ENCODE measurements around the gene DPP4.

DPP4 gene

DNA sequence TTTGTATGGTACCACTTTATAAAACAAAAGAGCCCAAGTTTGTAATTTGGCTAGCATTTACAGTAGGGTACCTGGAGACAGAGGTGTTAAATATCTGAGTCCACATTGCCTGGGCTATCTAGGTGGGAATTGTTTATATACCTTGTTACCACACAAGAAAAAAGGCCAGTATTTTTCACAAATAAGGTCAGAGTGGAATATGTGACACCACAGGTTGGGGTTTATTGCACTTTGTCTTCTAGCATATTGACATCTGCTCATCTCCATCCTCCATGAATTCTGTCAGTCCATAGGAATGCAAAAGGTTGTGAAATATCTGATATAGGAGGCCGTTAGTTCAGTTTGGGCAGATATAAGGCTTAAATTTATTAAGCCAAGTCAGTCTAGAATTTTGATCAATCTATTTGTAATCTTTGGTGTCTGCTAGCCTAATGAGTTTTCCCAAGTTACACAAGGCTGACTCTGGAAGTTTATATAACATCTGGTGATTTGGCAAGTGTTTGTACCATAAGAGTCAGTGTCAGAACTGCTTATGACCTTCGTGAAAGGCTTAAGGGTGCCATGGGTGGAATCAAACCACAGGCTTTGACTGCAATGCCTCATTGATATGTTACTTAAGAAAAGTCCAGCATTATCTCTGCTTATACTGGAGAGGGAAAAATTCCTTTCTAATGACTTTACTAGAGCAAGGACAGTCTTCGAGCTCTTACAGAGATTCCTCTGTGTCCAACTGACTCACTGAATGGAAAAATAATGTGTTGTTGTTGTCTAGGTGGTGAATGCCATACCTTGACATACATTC lies 11.3 kb upstream of the DPP4 start:
- DNase-seq, result no peak

DNA sequence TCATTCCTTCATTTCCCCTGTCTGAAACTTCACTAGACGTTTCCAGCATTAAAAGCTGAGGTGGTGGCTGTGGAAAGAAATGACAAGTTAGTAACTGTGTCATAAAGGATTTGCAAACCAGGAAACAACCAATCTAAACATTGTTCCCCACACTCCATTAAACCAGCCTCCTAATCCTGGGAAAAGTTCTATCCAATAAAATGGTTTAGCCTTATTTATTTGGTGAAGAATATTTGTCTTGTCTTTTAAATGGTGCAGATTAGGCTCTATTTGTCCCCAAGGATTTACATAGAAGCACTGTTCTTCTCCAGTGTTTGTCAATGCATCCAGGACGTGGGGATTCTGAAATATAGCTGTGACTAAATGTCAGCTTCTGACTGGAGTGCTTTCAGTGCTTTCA lies 10.5 kb upstream of the DPP4 start:
- DNase-seq, result no peak

DNA sequence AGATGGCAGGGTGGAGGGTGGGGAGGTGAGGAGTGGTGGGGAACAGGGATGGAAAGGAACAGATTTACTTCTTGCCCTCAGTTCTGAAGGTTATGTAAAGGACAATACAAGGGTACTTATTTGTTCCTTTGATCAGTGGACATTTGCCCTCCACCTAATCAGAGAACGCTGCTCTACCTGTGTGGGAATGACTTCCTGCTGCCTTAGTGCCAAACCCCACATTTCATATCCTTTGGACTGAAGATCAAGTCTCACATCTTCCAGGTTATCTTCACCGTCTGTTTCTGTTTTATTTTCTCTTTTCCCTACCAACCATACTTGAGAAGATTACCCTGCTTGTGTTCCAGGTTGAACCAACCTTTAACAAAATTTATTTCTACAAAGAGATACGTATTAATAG lies 8.7 kb upstream of the DPP4 start:
- DNase-seq, result no peak

DNA sequence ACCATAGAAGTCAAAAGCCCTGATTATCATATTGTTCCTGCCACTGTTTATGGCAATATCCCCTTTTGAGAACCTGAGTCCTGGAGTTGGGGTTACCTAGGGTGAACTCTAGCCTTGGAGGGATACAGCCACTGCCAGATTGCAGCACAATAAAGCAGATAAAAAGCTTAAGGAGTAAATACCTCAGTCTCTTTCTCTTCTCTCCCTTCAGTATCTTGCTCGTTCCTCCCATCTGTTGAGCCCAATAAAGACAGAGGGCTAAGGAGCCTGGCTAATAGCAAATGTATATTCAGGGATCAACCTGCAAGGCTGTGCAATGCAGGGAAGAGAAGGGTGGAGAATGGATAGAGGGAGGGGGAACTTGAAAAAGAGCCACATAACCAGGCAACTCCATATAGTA lies 8.0 kb upstream of the DPP4 start:
- no peak for DNase-seq

DNA sequence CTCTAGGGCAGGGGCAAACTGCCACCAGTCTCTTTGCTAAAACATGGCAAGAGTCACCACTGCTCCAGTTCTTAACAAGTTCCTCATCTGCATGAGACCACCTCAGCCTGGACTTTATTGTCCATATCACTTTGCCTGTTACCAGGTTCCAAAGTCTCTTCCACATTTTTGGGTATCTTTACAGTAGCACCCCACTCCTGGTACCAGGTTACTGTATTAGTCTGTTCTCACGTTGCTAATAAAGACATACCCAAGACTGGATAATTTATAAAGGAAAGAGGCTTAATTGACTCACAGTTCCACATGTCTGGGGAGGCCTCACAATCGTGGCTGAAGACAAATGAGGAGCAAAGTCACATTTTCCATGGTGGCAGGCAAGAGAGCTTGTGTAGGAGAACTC lies 5.5 kb upstream of the DPP4 start:
- DNase-seq, result no peak

DNA sequence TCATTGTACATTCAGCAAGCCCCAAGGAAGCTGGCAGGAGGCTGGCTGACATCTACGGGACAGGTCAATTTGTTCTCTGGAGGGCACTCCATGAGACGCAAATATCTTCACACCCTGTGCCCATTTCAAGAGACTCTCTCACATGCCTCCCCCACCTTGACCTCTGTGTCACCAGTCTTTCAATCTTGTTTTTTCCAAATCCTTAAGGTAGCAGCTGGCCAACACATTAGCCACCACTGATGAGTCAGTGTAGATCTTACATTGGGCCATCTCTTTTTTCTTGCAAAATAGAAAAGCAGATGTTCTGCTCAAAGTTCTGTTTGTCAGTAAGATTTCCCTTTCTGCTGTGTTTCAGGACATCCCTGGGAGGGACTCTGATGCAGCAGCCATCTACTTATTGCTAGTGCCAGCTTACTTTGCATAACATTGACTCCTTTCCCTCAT lies 1.7 kb upstream of the DPP4 start:
- DNase-seq, result peak; percentile 88

DNA sequence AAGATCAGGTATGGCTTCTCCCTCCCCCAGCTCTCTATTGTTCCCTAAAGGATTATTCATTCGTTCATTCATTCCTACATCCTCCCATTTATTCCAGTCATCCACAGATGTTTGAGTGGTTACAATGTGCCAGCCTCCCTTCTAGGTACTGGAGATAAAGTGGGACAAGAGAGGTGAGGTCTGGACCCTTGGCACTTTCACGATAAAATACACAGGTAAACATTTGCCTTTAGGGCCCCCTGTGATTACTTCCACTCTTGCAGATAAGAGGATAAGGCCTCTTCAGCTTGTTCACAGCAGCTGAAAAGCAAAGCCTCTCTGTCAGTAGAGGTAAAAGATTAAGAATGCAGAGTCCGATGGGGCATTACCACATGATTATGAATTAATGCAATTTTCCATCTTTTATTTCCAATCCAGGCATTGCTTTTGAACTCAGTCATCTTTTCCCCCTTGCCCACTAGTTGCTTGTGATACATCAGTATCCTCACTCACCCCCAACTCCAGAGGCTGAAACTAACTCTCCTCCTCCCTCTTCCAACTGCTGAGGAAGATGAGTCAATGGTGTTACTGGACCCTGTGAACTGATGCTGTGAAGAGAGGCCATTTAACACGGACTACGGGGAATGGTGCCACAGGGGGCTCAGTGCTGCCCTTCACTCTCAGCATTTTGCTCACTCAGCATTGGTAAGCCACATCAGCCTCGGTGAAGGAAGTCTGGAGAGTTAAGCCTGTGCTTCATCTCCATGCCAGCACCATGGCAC lies 1.1 kb upstream of the DPP4 start:
- no peak for DNase-seq

DNA sequence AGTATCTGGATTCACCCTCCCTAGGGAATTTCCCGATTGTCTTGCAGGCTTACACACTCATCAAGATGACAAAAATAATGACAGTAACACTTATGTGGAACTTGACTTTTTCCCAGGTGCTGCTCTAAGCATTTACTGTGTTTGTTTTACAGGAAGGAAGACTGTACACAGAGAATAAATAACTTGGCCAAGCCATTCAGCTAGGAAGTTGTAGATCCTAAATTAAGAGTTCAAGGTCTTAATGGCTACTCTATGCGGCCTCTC lies 549 bp upstream of the DPP4 start:
- no peak for DNase-seq

DNA sequence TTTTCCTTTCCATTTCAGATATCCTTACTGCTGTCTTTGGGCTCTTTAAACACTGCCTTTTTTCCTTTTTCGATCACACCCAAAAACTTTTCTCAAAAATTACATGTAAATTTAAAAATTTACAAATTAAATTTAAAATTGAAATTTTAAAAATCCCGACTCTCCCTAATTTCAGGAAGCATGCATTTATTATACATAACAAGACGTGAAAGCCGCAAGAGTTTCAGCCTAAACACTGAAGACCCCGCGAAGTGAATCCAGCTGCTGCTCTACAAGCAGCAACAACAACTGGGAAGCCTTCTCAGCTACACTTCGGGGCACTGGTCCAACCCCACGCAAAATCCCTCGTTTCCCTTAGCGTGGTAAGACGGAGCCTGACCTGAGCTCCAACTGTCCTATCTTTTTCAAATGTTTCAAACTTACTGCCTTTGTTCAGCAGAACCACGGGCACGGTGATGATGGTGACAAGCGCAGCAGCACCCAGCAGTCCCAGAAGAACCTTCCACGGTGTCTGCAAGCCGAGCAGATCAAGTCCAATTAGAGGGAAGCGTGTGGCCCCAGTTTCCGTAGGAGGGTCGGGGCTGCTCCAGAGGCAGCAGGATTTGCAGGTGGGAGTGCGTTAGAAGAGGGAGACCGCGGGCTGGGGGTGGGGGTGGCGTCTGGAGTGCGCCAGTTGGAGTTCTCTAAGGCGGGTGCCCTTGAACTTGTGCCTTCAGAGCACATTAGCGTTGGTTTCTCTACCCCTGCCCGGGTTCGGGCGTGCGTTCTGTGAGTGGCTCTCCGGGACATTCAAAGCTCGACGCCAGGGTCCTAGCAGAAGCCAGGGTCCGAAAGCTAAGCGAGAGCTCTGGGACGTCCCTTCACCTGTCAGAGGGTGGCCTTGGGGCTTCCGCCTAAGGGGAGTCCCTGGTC lies 783 bp downstream of the DPP4 start:
- no peak for DNase-seq

DNA sequence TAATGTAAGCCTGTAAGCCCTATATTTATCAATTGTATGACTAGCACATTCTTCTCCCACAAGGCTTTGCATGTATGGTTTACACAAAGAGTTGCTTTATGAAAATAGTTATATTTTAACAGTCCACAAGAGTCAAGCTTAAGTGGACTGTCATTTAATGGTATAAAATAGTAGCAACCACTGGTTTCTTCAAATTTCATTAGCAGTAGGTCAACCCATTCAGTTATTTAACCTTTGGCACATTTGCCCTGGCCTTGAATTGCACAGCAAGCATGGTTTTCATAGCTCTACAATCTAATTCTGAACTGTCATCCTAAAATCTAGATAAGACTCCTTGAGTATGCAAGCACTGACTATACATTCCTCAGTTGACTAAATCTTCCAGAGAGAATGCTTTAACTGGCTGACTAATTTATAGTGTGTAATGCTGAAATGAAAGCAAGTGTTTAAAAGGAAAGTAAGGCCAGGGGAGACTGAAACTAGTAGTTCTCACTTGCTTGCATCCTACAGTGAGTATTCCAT lies 1.8 kb downstream of the DPP4 start:
- DNase-seq, result peak; percentile 13

DNA sequence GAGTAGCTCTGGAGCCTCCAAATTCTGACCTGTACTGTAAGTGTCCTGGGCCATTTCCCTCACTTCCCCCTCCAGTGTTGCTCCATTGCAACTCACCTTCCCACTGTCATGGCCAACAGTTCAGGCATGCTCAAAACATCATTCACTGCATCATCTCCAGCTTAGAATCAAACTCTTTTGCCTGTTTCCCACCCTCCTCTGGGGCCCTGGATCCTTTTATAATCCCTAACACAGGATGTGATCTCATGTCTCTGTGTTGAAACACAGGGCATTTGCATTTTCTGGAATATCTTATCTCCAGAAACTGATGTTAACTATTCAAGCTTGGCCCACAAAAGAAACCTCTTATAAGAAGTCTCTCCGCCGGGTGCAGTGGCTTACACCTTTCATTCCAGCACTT lies 3.0 kb downstream of the DPP4 start:
- no peak for DNase-seq

DNA sequence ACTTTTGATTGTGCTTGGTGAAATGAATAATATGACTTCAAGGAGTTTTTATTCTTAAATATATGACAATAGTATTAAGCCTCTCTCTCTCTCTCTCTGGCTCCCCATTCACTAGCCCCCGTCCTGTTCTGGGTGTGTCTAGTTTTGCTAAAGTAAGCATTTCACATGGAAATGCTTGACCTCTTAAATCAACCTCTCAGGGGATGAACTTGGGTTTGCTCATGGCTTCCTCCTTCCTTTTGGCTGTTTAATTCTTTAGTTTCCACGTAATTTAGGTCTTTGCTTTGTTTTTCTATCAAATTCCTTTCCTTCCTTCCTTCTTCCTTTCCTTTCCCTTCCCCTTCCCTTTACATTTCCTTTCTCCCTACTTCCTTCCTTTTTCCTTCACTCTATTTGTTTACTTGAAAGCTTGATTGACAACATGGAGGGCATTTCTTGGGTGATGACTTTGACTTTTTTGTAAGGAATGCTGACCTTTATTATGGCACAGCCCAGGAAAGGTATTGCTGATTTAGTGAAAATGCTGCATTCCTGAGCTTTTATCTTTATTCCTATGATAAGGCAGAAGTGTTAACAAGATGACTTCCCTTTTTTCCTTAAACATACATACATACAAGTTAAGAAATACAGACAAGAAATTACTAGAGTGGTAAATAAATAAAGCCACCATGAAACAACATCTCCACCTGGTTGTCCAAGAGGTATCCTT lies 3.6 kb downstream of the DPP4 start:
- no peak for DNase-seq

DNA sequence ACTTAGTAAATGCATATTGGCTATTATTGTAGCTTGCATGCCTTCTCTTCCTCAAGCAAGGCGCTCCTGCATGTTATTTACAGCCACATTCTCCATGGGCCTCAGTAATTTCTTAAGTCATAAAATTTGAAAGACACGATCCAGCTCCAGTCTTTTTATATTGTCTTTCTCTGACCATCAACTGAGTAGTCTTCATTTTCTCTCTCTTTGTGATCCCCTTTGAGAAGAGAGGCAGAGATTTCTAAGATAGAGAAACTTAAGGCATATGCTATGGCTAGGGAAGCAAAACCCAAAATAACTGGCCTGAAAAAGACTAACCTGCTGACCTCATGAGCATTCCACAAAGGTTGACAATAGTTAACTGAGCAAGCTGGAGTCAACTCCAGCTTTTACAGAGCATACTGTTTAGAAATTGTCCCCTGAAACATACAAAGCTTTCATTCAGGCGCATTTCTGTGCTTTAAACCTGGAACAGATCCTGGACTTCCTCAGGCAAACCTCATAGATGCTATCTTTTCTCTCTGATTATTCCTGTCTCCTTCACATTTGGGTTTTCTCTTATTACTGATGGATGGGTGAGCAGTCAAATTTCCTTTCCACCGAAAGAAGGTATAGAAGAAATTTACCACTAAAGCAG lies 4.6 kb downstream of the DPP4 start:
- DNase-seq, result no peak

DNA sequence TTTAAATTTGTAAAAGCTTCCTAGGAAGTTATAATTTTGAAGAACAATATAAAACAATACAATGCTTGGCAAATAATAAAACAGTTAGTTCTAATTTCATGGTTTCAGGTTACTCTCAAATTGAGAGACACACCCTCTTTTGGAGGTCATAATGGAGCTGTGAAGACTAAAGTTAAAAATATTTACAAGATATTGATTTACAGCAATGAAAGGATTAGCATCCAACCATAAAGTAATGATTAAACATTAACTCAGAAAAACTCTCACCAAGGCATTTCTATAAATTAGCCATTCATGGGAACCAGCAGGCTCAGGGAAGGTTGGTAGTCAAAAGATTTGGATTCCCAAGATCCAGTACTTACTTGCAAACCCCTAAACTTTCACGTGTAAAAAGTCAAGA lies 6.4 kb downstream of the DPP4 start:
- no peak for DNase-seq

DNA sequence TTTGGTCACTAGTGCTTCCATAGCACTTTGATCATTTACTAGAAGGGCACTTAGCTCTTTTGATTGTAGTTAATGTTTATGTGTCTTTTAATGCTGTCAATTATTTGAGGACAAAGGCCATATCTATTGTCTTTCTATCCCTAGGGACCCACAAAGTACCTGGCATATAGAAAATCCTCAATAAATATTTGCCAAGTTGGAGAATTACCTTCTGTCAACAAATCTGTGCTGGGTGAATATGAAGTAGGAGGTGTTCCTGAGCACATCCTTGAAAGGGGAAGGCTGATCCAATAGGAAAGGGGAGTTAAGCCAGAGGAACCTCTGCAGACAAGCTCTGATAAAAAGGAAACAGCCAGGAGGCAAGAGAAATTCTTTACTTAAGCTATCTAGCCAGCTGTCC lies 8.2 kb downstream of the DPP4 start:
- DNase-seq, result no peak

DNA sequence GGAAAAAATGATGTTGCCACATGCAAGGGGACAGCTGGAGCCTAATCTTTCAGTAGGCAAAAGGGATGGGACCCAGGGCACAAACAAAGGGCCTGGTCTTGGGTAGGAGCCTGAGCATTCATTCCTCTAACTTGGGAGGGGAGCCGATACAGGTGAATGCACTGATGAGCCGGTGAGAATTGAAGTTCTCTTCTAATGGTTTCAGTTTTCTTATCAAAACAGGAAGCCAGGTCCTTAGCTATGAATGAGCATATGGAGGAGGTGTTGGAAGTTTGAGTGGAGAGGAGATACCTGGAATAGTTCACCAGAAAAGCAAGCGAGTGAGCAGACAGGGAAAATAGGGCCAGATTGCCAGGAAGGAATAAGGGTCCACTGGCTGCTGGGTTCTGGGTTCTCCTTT lies 10.1 kb downstream of the DPP4 start:
- no peak for DNase-seq

DNA sequence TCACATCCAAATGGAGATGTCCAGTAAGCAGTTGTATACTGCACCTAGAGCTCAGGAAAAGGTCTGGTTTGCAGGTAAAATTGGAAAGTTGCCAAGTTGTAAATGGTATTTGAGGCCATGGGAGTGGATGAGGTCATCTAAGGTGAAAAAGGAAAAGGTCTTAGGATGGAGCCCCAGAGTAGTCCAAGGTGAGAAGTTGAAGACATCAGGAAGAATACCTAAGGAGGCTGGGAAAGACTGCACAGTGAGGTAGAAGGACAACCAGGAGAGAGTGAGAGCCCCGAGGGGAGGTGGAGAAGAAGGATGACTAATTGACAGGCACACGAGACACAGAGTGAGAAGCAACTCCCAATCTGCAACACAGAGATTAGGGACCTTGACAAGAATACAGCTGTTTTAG lies 10.7 kb downstream of the DPP4 start:
- DNase-seq, result no peak

DNA sequence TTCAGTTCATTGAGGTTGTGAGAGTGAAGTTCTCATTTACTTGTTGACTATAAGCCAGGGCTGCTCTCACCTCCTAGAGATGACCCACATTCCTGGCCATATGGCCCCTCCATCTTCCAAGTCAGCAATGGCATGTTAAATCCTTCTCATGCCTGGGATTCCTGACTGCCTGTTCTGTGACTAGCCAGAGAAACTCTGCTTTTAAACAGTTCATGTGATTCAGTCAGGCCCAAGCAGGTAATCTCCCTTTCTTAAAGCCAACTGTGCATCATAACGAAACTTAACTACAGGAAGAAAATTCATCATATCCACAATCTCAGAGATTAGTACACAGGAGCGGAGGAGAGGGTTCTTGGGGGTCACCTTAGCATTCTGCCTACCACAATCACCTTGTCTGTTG lies 11.5 kb downstream of the DPP4 start:
- no peak for DNase-seq

DNA sequence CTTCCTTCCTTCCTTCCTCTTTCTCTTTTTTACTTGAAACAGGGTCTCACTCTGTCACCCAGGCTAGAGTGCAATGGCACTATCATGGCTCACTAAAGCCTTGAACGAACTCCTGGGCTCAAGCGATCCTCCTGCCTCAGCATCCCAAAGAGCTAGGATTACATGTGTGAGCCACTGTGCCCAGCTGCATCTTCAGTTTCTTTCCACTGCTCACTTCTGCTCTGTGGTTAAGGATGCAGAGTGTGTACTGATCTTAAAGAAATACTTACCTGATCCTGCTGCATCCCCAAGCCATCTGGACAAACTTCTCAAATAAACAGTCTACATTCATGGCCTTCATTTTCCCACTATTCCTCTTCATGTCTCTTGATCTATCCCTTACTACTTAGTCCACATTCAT lies 13.0 kb downstream of the DPP4 start:
- peak; percentile 21 for DNase-seq

DNA sequence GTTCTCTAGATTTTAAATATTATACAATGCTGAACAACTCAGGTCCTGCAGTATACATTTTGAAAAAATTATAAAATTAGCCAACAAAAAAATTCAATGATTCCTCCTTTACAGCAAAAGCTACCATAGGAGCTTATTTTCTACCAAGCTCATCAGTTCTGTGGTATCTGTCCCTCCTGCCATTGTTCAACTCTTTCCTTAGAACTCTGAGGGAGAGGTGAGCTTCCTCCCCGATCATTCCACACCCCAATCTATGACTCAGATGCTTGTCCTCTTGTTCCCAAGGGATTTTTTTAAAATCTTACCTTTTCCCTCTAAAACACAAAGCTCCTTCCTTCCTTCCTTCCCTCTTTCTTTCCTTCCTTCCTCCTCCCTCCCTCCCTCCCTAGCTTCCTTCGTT lies 13.5 kb downstream of the DPP4 start:
- DNase-seq, result no peak

DNA sequence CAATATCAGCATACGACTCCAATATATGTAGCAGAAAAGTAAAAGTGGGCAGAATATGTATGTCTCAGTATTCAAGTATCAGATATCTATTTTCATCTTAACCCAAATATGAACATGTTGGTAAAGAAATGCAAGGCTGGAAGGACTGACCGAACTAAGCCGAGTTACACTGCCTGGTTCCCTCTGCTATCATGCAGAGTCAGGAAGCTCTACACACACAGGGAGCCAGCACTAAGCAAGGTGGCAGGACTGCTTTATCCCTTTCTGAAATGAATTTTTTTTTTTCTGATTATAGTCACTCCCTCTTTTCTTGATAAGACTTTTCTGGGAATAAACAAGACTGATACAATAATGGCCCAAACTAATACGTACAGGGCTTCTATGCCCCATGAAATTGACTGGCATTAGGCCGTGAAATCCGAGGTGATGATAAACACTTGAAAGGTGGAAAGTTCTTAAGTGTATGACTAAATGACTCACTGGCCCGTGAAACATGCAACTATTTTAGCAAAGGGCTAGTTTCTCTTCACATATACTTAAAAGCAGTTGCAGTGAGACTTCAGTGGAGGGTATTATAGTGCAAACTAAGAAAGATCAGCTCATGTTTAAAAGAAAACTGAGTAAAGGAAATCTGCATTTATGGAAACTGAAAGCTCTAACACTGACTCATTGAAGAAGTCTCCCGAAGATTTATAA lies 14.9 kb downstream of the DPP4 start:
- no peak for DNase-seq

DNA sequence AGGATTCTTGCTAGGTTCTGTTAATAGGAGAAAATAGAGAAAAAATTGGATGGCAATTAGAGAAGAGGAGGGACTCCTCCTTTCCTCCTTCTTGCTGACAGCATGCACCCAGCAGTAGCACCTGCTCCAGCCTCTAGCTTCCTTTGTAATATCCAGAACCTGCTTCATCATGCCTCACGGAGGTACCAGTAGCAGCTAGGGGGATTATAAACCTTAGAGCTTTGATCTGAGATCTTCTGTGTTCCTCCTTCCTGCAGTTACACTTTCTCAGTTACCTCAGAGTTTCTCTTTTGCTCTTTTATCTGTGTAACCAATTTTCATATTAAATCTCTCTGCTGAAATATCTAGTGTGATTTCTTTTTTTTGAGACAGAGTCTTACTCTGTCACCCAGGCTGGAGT lies 16.6 kb downstream of the DPP4 start:
- no peak for DNase-seq
